ENCODE data around the gene ZNF318.
"Not testable (repeated sequence)": the region's sequence is repeated elsewhere in the genome, so short reads cannot be mapped to it uniquely, and the experiment has no call there.

The ZNF318 gene

GRCh38 chr6:43394982-43395381, 25.5 kb upstream of the ZNF318 start:
- TF ChIP-seq CTCF (IDR thresholded peaks at IDR 0.05; ENCODE audit: low read depth, low read length, missing control alignments) = no peak
- no peak overlapping the region for H3K4me3 ChIP-seq (replicated peaks; ENCODE audit: low read depth, low read length)
- no peak for DNase-seq (ENCODE audit: extremely low read depth, low read depth)

- no peak for DNase-seq (ENCODE audit: extremely low read depth, low read depth)
- no peak for TF ChIP-seq CTCF (IDR thresholded peaks at IDR 0.05; ENCODE audit: low read depth, low read length, missing control alignments)
- H3K4me3 ChIP-seq (replicated peaks; ENCODE audit: low read depth, low read length) = no peak overlapping the region
Observed at GRCh38 chr6:43393602-43394001, 24.2 kb upstream of the ZNF318 start.

GRCh38 chr6:43393133-43393532, 23.7 kb upstream of the ZNF318 start:
- not testable (repeated sequence) for H3K4me3 ChIP-seq (replicated peaks; ENCODE audit: low read depth, low read length)

DNA sequence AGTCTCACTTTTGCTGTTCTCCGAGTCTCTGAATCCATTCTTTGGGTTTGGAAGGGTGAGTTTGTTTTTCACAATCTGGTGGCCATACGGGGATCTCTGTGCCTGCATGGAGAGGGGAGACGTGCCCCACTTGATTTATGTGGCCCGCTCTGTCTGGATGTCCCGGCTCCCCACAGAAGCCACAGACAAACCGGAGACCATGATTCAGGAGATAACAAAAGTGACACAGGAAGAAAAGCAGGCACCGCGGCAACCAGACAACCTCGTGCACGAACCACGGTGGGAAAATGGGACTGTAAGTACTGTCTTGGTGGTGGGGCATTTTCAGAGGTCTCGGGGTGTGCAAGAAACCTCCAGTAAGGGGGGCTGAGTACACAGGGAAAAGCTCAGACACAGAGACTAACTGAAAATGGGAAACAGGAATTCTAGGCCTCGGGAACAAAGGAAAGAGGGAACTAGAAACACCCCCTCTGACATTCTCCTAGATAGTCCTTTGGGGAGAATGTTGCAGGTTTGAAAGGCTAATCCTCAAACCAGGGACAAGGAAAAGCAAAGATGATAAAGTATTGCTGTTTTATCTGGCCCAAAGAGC, 22.1 kb upstream of the ZNF318 start:
- no peak overlapping the region for H3K4me3 ChIP-seq (replicated peaks; ENCODE audit: low read depth, low read length)
- no peak for DNase-seq (ENCODE audit: extremely low read depth, low read depth)
- TF ChIP-seq CTCF (IDR thresholded peaks at IDR 0.05; ENCODE audit: low read depth, low read length, missing control alignments) = no peak

More at GRCh38 chr6:43393133-43393532, 23.7 kb upstream of the ZNF318 start:
- not testable (repeated sequence) for DNase-seq (ENCODE audit: extremely low read depth, low read depth)

- H3K4me3 ChIP-seq (replicated peaks; ENCODE audit: low read depth, low read length); DNase-seq (ENCODE audit: extremely low read depth, low read depth): not testable (repeated sequence)
Observed at GRCh38 chr6:43390753-43391439, 21.4 kb upstream of the ZNF318 start.

- H3K4me3 ChIP-seq (replicated peaks; ENCODE audit: low read depth, low read length) = no peak overlapping the region
- DNase-seq (ENCODE audit: extremely low read depth, low read depth) = no peak
- no peak for TF ChIP-seq CTCF (IDR thresholded peaks at IDR 0.05; ENCODE audit: low read depth, low read length, missing control alignments)
Observed at GRCh38 chr6:43389730-43390295, 20.4 kb upstream of the ZNF318 start.

DNA sequence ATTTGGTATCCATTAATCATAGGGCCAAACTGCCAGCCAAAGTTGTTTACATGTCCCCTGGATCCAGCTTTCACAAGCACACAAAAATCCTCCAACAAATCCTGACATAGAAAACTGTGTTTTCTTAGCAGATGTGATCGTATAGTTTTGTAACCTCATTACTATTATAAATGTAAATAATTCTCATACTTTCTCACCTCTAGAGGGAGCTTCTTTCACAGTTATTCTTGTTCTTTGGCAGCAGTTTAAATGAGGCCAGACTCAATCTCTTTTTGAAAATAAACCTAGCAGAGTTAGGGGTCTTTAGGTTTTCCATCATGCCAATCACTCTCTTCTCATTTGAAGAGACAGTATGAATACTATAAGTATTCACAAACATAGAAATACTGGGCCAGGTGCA, 17.0 kb upstream of the ZNF318 start:
- no peak overlapping the region for H3K4me3 ChIP-seq (replicated peaks; ENCODE audit: low read depth, low read length)
- TF ChIP-seq CTCF (IDR thresholded peaks at IDR 0.05; ENCODE audit: low read depth, low read length, missing control alignments) = peak; percentile 9
- no peak for DNase-seq (ENCODE audit: extremely low read depth, low read depth)
